RPMI7951 (cell line): ENCODE measurements around the gene GH2. TPM values are rescaled to one million over a fixed set of nuclear protein-coding genes. Genes with fewer than 3 reads are reported as not detected.
"Not testable (repeated sequence)": the region's sequence is repeated elsewhere in the genome, so short reads cannot be mapped to it uniquely, and the experiment has no call there.

ENCODE experiments used
- DNase-seq: peaks from one replicate; pipeline ENCODE4 v3.0.0-alpha.2; 2012; ENCODE audit warnings: low read depth
- total RNA-seq: library from RNA; depleted of rRNA; stranded (reverse); fragments of >200 nt; shearing (Covaris generic); gene quantifications from 2 replicates; pipeline ENCODE4 v1.2.3, GENCODE V29; 2014

GH2 gene
- total RNA-seq, 1 experiment from 2014 or later = not detected

DNA sequence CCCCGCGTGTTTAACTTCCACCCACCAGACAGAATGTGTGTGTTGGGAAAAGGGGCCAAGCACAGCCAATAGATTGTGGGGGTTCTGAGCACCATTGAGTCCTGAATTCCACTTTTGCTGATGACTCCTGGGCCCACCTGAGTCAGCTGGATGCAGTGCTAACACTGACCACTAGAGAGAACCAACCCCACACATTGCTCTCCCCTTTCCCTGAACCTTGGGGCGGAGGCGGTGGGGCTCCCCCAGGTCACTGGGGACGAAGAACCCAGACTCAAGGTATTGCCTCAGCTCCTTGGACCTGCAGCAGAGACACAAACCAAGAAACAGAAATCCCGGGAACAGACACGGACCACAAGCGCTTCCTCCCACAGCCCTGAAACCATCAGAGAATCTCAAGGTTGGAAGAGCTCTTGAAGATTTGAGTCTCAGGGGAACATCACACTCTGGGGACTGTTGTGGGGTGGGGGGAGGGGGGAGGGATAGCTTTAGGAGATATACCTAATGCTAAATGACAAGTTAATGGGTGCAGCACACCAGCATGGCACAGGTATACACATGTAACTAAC is 7.6 kb downstream of the GH2 start:
- DNase-seq = not testable (repeated sequence)

DNA sequence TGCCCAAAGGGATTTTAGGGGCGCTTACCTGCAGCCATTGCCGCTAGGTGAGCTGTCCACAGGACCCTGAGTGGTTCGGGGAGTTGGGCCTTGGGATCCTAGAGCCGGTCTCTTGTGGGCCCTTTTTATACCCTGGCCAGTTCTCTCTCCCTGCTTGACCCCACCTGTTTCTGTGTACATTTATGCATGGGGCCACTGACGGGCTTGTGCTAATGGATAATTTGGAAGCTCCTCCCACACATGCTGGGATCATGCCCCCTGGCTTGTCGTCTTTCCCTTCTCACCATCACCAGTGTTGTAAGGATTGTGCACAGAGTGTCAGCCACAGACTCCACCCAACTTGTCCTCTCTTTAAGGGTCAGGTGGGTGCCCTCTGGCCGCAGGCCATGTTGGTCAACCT is 8.2 kb downstream of the GH2 start, which contains the start of gene CSH2:
TSS of gene CSH2 (minus strand) at position 101 of the 400 bp plus-strand sequence. CDS start at position 38, 63 bp downstream.
- not testable (repeated sequence) for DNase-seq

DNA sequence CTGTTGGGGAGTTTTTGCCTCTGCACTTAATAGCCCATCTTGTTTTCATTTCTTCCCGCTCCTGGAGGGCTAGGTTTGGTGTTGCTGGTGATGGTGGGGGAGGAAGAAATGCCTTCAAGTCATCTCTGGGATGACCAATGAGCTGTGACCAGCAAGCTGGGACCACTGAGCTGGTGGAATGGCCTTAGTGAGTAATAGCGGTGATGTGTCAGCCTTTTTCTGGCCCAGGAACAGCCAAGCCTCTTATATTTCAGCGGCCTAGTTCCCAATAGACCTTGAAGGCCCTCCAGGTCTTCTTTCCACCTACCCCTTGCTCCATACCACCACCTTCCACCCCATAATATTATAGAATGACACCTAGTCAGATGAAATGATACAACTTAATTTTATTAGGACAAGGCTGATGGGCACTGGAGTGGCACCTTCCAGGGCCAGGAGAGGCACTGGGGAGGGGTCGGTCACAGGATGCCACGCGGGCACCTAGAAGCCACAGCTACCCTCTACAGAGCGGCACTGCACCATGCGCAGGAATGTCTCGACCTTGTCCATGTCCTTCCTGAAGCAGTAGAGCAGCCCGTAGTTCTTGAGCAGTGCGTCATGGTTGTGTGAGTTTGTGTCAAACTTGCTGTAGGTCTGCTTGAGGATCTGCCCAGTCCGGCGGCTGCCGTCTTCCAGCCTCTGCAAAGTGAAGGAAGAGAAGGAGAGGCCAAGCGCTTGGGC is 9.9 kb downstream of the GH2 start:
- DNase-seq = not testable (repeated sequence)

DNA sequence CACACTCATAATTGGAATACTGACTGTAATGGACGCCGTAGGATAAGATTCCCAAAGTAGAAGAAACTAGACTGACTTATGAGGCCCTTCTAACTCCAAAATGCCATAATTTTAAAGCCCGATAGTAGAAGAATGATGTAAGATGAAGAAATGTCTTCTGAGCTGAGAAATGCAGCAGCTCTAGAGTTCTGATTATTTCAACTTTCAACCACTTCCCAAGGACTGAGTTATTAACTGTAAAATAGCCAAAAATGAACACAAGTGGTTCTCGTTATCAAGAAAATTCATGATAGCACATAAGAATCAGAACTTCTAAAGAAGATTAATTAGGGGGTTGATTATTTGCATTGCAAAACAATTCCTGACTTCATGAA is 11.5 kb downstream of the GH2 start:
- not testable (repeated sequence) for DNase-seq

DNA sequence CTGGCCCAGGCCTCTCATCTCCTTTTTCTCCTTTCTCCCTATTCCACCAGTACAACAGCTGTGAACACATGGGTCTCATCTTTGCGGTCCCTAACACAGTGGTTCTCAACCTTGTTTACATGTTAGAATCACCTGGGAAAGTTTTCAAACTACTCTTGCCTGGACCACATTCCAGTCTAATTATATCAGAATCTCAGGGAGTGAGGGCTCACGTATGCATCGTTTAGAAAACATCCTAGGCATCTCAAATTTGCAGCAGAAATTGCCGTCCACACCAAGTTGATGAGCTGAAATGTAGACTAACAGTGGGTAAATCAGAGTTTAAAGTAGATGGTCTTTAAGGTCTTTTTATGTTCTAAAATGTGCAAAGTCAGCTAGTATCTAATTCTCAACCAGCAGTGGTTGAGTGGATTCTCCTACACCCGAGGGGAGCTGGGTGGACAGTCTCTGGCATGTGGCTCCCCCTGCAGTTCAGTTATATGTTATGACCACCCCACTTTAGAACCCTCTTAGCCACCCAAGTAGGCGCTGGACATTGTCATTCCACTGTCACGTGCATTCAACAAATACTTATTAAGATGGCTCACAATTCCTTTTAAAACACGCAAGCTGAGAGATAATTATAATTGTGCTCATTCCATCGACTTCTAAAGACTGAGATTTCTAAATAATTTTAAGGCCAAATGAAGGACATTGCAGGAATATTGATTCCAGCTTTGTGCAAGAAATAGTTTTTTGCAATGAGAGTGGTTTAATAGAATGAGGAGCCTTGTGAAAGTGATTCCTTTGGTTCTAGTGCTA is 12.1 kb downstream of the GH2 start:
- DNase-seq = not testable (repeated sequence)

DNA sequence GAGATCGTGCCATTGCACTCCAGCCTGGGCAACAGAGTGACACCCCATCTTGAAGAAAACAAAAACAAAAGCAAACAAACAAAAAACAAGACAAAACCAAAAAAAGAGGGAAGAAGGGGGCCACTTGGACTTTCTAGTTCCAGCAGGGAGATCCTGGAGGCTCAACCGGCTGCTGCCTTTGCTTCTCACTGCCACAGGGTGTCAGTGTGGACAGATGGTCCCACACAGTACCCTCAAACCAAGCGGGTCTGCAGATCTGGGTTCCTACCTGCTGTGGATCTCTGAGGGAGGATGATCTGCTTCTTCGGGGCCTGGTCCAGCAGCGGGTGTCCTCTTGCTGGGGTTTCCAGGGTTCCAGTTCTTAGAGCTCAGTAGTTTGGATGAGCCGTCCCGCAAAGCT is 15.1 kb downstream of the GH2 start:
- DNase-seq = not testable (repeated sequence)

DNA sequence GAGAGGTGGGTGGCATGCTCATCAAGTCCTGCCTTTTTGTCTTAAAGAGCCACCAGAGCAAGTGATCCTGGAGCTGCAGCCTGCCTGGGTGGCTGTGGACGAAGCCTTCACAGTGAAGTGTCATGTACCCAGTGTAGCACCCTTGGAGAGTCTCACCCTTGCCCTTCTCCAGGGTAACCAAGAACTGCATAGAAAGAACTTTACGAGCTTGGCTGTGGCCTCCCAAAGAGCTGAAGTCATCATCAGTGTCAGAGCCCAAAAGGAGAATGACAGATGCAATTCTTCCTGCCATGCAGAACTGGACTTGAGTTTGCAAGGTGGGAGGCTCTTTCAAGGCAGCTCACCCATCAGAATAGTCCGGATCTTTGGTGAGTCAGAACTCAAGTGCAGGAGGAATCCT is 22.5 kb downstream of the GH2 start:
- no peak for DNase-seq

DNA sequence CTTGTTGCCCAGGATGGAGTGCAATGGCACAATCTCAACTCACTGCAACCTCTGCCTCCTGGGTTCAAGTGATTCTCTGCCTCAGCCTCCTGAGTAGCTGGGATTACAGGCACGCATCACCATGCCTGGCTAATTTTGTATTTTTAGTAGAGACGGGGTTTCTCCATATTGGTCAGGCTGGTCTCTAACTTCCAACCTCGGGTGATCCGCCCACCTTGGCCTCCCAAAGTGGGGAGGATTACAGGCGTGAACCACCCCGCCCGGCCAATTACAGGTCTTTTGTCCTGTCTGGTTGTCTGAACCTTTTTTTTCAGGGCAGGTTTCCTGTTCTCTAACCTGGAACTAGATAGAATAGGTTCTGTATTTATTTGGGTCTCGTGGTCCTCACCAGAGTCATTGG is 25.3 kb downstream of the GH2 start:
- DNase-seq = not testable (repeated sequence)

DNA sequence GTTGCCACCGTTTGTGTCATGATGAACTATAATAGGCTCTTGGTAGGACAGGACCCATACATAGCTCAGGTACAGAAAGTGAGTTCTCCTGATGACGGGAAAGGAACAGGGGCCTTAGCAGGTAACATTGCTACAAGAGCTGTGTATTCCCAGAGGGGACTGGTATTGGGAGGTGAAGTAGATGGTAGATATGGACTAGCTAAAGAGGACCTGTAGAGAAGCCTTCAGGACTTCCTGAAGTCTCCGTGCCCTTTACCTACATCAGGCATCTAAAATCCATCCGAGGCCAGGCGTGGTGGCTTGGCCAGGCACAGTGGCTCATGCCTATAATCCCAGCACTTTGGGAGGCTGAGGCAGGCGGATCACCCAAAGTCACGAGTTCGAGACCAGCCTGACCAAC is 26.6 kb downstream of the GH2 start:
- DNase-seq = no peak

DNA sequence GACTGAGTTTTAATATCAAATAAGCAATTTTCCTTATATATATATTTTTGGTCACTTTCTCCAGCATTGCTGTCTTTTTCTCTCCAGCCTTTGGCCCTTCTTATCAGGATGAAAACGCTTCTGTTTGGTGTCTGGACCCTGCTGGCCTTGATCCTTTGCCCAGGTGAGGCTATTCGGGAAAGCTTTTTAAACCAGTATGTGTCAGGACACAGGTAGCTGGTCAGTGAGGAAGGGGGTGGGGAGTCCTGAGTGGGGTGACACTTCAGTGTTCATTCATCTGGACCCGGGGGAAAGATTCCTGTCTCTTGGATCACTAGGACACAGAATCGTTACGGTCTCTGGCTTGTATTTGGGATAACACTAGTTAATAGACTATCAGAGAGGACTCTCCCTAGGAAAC is 27.0 kb downstream of the GH2 start:
- no peak for DNase-seq

DNA sequence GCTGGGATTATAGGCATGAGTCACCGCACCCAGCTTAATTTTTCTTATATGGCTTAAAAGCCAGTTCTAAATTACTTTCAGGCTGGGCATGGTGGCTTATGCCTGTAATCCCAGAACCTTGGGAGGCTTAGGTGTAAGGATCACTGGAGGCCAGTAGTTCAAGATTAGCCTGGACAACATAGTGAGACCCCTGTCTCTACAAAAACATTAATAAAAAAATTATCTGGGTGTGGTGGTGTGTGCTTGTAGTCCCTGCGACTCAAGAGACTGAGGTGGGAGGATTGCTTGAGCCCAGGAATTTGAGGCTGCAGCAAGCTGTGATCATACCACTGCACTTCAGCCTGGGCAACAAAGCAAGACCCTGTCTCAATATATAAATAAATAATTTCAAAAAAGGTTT is 28.5 kb downstream of the GH2 start:
- DNase-seq = no peak

DNA sequence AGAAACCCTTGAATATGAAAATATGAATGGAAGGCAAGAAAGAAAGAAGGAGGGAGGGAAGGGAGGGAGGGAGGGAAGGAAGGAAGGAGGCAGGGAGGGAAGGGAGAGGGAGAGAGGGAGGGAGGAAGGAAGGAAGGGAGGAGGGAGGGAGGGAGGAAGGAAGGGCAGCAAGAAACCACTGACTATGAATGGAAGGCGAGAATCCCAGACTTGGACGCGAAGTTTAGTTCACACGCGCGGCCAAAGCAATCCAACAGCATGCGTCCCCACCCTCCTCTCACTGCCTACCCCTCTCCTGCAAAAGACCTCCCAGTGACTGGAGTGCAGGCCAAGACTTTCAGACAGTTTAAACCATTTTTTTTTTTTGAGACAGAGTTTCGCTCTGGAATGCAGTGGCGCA is 31.3 kb downstream of the GH2 start:
- no peak for DNase-seq

DNA sequence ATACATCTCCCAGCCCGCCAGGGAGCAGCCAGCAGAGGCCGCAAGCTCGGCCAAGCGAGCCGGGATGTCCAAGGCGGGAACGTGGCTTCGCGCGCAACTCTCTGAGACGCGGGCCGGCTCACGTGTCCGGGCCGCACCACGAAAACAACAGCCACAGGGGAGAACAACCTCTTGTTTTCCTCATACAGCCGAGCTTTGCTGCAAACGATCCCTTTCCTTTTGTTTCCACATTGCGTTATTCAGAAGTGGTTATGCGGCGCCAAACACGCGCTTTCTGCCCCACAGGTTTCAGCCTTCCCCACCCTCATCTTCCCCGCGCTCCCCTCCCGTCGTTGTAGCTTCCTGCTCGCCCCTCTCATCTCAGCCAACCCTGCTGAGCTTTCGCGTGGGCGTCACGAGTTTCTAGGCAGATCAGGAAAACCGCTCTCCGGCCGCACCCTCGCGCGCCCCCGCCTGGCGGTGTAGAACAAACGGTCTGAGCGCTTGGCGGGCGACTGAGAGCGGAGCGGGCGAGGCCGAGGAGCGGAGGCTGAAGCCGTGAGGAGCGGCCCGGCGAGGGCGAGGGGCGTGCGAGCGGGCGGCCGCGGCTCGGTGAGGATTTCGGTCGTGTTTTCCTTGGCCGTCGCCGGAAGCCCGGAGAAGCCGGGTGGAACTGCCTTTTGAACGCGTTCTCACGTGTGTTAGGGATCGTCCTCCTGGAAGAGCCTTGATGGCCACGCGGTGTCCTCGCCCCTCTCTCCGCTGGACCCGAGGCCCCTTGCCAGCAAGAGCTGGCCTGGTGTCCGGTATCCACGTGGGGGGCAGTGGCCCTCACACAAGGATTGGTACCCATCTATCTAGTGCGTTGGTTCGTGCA is 32.7 kb downstream of the GH2 start:
- DNase-seq = peak; percentile 90

DNA sequence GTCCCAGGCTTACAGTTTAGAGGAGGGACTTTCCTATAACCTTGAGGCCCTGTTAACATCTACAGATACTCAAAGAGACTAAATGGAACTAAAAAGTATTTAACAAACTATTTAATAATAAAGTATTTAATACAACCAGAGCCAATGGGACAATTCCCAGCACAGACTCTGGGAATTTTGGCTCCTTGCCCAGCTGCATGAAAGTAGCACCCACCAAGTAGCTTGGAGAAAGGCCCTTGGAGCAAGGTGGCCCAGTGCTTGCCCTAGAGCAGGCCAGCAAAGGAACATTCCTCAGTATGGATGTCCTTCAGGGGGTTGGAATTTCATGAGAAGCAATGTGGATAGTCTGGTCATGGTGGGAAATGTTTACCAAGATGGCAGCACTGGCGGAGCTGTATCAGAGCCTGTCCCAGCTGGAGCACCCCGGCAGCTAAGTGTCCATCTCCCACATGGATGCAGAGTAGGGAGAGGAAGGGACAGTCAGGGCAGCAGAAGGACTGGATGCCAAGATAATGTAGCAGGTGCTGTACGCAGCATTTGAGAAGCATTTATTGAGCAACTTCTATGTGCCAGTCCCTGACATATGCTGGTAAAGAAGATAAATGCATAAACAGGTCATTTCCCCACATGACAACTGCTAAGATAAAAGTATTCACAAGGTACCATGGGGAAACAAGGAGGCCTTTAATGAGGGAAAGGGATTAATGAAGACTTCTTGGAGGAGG is 34.1 kb downstream of the GH2 start:
- DNase-seq = no peak

DNA sequence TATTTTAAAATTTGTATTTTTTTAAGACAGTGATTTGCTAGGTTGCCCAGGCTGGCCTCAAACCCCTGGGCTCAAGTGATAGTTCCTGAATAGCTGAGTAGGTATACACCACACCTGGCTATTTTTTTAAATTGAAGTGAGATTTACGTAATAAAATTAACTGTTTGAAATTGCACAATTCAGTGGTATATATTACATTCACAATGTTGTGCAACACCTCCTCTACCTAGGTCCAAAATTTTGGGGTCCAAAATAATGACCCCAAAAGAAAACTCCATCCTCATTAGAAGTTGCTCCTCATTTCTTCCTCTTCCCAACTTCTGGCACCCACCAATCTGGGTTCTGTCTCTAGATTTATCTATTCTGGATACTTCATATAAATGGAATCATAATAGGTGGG is 36.2 kb downstream of the GH2 start:
- DNase-seq = no peak

DNA sequence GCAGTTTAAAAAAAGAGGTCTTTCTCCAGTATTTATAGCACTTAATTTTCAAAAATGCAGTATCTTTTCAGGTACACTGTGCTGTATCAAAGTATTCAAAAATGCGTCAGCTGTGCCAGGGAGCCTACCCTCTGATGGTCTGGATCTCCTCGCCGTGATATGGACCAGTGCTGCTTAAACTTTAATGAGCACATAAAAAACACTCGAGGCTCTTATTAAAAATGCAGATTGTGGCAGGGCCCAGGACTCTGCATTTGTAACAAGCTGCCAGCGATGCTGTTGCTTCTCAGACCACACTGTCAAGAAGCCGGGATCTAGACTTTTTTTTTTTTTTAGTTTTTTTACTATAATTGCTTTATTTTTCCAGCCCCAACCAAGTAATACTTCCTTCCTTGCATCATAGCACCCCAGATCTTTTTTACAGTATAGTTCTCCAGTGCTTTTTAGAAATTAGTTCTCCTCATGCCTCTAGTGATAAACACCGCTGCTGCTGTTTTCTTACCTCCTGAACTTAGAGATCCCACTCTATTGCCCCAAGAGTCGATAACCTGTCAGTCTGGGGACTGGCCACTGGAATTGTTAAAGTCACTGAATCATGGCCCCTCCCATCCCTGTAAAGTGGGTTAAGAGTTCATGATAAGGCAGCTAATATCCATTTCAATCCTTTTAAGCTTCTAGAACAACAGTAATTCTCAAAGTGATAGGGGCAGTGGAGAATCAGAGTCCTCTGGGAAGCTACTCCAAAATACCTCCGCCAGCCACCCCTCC is 37.6 kb downstream of the GH2 start:
- no peak for DNase-seq

DNA sequence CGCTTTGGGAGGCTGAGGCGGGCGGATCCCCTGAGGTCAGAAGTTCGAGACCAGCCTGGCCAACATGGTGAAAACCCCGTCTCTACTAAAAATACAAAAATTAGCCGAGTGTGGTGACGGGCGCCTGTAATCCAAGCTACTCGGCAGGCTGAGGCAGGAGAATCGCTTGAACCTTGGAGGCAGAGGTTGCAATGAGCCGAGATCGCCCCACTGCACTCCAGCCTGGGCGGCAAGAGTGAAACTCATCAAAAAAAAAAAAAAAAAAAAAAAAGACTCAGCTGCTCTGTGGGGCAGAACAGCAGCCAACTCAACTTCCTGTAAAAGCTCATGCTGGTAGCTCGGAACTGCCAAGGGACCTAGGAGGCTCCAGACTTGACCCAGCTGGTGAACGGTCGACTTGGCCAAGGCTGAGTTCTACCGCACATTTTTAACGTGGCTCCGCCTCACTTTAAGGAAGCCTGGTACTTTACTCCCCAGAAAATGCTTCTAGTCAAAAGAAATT is 38.3 kb downstream of the GH2 start:
- DNase-seq = peak; percentile 83

DNA sequence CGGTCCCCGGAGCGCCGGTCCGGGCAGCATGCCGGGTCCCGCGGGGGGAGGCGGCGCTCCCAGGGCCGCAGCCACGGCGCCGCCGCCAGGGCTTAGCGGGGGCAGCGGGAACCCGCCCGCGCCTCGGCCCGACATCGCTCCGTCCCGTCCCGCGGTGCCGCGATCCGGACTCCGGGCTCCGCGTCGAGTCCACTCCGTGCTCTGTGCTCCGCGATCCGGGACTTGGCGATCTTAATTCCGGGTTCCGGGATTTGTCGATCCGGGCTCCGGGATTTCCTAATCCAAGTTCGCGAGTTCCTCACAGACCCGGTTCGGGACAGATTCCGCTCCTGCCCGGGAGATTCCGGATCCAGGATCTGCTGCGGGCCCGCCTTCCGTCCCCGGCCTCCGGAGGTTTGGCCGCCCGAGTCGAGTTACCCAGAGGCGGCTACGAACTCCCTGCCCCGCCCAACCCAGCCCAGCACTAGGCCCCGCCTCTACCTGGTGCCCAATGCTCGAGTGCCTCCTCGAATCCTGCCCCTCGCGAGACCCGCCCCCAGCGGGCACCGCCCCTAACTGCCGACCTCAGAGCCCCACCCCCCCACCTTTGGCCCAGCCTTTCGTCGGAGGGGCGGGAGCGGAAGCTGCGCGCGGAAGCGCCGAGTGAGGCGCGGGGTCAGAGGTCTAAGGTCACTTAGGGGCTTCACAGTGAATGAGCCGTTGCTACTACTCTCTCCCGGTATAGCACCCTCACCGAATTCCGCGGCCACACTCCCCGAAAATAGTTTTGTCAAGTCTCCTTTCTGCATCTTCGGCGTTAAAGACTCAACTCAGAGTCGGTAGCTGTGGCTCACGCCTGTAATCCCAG is 39.0 kb downstream of the GH2 start, which contains the start of gene SMARCD2:
TSS of gene SMARCD2 (minus strand) at position 146 of the 847 bp plus-strand sequence. CDS start at position 135, 11 bp downstream.
- DNase-seq = peak; percentile 97

DNA sequence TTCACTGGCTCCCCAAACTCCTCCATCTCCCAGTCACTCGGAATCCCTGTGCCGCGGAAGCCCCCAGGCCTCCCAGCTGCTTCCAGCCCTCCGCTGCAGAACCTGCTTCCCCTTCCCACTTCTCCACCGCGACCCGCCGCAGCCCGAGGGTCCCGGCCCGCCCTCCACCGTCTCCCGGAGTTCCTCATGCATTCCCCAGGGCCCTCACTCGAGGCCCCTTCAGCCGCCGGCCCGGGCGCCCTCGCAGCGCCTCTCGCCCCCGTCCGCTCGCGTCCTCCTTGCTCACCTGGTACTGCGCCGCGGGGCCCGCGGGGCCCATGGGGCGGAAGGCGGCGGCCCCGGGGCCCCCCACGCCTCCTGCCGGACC is 39.6 kb downstream of the GH2 start:
- DNase-seq = no peak
